B cell (primary cell): ENCODE data around the gene SUSD2. TPM values are rescaled to one million over a fixed set of nuclear protein-coding genes. Genes with fewer than 3 reads are reported as not detected.
"Not testable (repeated sequence)": the region's sequence is repeated elsewhere in the genome, so short reads cannot be mapped to it uniquely, and the experiment has no call there.

Experiments
- ATAC-seq: fragments of 200-7000 bp; cut with Tn5 transposase; one replicate; pipeline ENCODE4 v1.10.0; 2021; ENCODE audit warnings: low read depth, mild to moderate bottlenecking, moderate number of reproducible peaks, moderate library complexity
- CTCF ChIA-PET: fragments of 350-600 bp; sonication (Branson Sonifier 250); formaldehyde crosslinking; loops from one replicate; lab custom pipeline; 2021; ENCODE audit warnings: antibody characterized with exemption, inconsistent platforms; lab: Charles Lee
- POLR2A ChIA-PET: fragments of 350-600 bp; sonication (Branson Sonifier 250); formaldehyde crosslinking; loops from one replicate; lab custom pipeline; 2021; ENCODE audit warnings: antibody characterized with exemption; lab: Charles Lee
- DNase-seq: peaks from one replicate; pipeline ENCODE4 v3.0.0; 2013
- H2AFZ ChIP-seq: 2 replicates; pipeline ENCODE4 v1.6.1; 2012; ENCODE audit warnings: mild to moderate bottlenecking, low read depth, low read length; ENCODE audit not compliant: insufficient read depth, poor library complexity, severe bottlenecking
- H3K27ac ChIP-seq, 2 donors: 1 replicate in 1 of 2; 2 replicates in 1 of 2; pipeline ENCODE4 v1.5.1; 2012 to 2013; ENCODE audit warnings: low read length in 2 of 2, mild to moderate bottlenecking in 2 of 2, moderate library complexity in 1 of 2
- H3K27me3 ChIP-seq, 4 experiments: fragments of 200-600 bp in 1 of 4; sonication (generic) in 1 of 4; replicated peaks in 1 of 4; 1 replicate in 2 of 4; 2 replicates in 2 of 4; pipeline versions ENCODE4 v1.6.1 to v1.7.0; 2013 to 2016; ENCODE audit warnings: low read length in 3 of 4, mild to moderate bottlenecking in 2 of 4, mixed read lengths in 1 of 4, moderate library complexity in 1 of 4; ENCODE audit not compliant: insufficient read depth in 4 of 4, control insufficient read depth in 3 of 4; ENCODE audit errors: control extremely low read depth in 1 of 4
- H3K36me3 ChIP-seq, 2 experiments: replicated peaks in 1 of 2; 1 replicate in 1 of 2; 2 replicates in 1 of 2; pipeline versions ENCODE4 v1.6.1 to v1.7.1; 2013; ENCODE audit warnings: low read length in 1 of 2; ENCODE audit not compliant: insufficient read depth in 2 of 2, control insufficient read depth in 1 of 2; ENCODE audit errors: control extremely low read depth in 1 of 2, extremely low read depth in 1 of 2
- H3K4me1 ChIP-seq, 2 donors: fragments of 200-600 bp in 1 of 2; sonication (generic) in 1 of 2; 1 replicate in 1 of 2; 2 replicates in 1 of 2; pipeline versions ENCODE4 v1.5.1 to v1.6.1; 2013 to 2017; ENCODE audit warnings: low read length in 2 of 2; ENCODE audit not compliant: control insufficient read depth in 2 of 2, insufficient read depth in 2 of 2
- H3K4me2 ChIP-seq: replicated peaks from 2 replicates; pipeline ENCODE3; 2012; ENCODE audit warnings: mild to moderate bottlenecking, low read depth, low read length; ENCODE audit not compliant: poor library complexity, severe bottlenecking
- H3K4me3 ChIP-seq, 5 experiments: fragments of 200-600 bp in 1 of 5; sonication (generic) in 1 of 5; 1 replicate in 3 of 5; 2 replicates in 2 of 5; pipeline versions ENCODE4 v1.5.1 to v1.7.0; 2011 to 2016; ENCODE audit warnings: low read length in 4 of 5, mild to moderate bottlenecking in 4 of 5, low read depth in 2 of 5, control low read depth in 1 of 5, moderate library complexity in 1 of 5; ENCODE audit not compliant: insufficient read depth in 1 of 5; ENCODE audit errors: control extremely low read depth in 1 of 5, extremely low read depth in 1 of 5
- H3K79me2 ChIP-seq: fragments of 200-600 bp; sonication (generic); one replicate; pipeline ENCODE4 v1.6.0; 2016; ENCODE audit warnings: low read length; ENCODE audit not compliant: control insufficient read depth, insufficient read depth
- H3K9ac ChIP-seq: fragments of 200-600 bp; sonication (generic); 2 replicates; pipeline ENCODE4 v1.6.1; 2017; ENCODE audit warnings: mild to moderate bottlenecking, low read length, moderate library complexity
- H3K9me3 ChIP-seq, 3 donors: one replicate each; pipeline versions ENCODE4 v1.6.1 to v1.7.1; 2013; ENCODE audit warnings: low read length in 2 of 3; ENCODE audit not compliant: control insufficient read depth in 2 of 3, insufficient read depth in 1 of 3; ENCODE audit errors: control extremely low read depth in 1 of 3
- H4K20me1 ChIP-seq: 2 replicates; pipeline ENCODE4 v1.6.0; 2012; ENCODE audit warnings: mild to moderate bottlenecking, low read length; ENCODE audit not compliant: insufficient read depth, control insufficient read depth, poor library complexity, severe bottlenecking
- H3K27ac Mint-ChIP-seq: one replicate; pipeline ENCODE4 v1.8.0; 2021; ENCODE audit warnings: mixed read lengths
- H3K27me3 Mint-ChIP-seq: one replicate; pipeline ENCODE4 v1.8.0; 2021; ENCODE audit warnings: mixed read lengths
- H3K4me1 Mint-ChIP-seq: one replicate; pipeline ENCODE4 v1.8.0; 2021; ENCODE audit warnings: mixed read lengths
- H3K4me3 Mint-ChIP-seq: one replicate; pipeline ENCODE4 v1.8.0; 2021; ENCODE audit warnings: mixed read lengths
- H3K9me3 Mint-ChIP-seq: one replicate; pipeline ENCODE4 v1.8.0; 2022; ENCODE audit warnings: mixed read lengths; ENCODE audit not compliant: insufficient read depth
- EZH2 ChIP-seq: IDR thresholded peaks from 2 replicates; pipeline ENCODE4 v1.6.1; 2012; ENCODE audit warnings: borderline replicate concordance, low read depth, mild to moderate bottlenecking, moderate library complexity, low read length; ENCODE audit not compliant: insufficient read depth, poor library complexity, severe bottlenecking
- WGBS: methylation state at CpG from one replicate; pipeline ENCODE4 v1.1.5; 2013; ENCODE audit warnings: missing lambda C conversion rate; ENCODE audit not compliant: insufficient coverage; 5-methylcytosine and 5-hydroxymethylcytosine counted together
- intact Hi-C: fragments of 100-400 bp; cut with micrococcal nuclease; formaldehyde crosslinking; loops from one replicate; pipeline ENCODE4 v1.10.0; 2022
- polyA plus RNA-seq: library from polyadenylated mRNA; depleted of rRNA; stranded (reverse); fragments of >200 nt; gene quantifications from 2 replicates; pipeline ENCODE4 v1.2.3, GENCODE V29; 2012
- total RNA-seq, 2 donors: library from RNA; stranded (reverse); fragments of 120-200 nt in 1 of 2; gene quantifications; 1 replicate in 1 of 2; 2 replicates in 1 of 2; pipeline versions ENCODE4 v1.2.3 to v1.2.4, GENCODE V29; 2013 to 2022
- TF ChIP-seq, protein P1 (sequence below): fragments of 200-600 bp; IDR thresholded peaks from one replicate; pipeline ENCODE4 v1.8.0; 2022; ENCODE audit warnings: antibody characterized with exemption, mild to moderate bottlenecking

SUSD2 gene
- total and polyA plus RNA-seq, 2 donors (not counting 1 experiment from before 2014, with no cell fraction given): 0.30 to 0.48 TPM

DNA sequence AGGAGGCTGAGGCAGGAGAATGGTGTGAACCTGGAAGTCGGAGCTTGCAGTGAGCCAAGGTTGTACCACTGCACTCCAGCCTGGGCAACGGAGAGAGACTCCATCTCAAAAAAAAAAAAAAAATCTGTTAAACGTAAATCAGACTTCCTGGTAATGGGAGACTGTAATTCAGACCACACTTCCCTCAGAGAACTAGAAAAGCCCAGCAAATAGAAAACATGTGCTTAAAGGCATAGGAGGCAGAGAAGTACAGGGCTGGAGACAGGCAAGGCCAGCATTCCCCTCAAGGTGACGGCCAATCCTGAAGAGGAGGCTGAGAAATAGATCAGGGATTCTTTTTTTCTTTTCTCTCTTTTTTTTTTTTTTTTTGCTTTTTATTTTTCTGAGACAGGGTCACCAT lies 55.4 kb downstream of the SUSD2 start:
- POLR2A ChIA-PET: no interaction called here
- Histone ChIP-seq H3K36me3 (no peaks in the 10 kb centered on the region), H3K27me3 (no peaks in the 10 kb centered on the region), H3K4me3 (no peak overlapping the region), H3K9me3 (no peaks in the 10 kb centered on the region), H3K27ac (no peak overlapping the region), H3K79me2 (no peaks in the 10 kb centered on the region), H3K4me2 (no peak overlapping the region), H4K20me1 (no peaks in the 10 kb centered on the region), H3K9ac (no peak overlapping the region), H3K4me1 (no peaks in the 10 kb centered on the region), H2AFZ (no peak overlapping the region)
- Mint-ChIP-seq H3K9me3 (no peaks in the 10 kb centered on the region), H3K27ac (no peak overlapping the region), H3K27me3 (no peaks in the 10 kb centered on the region), H3K4me1 (peaks cover 3% of the 10 kb centered on the region), H3K4me3 (no peak overlapping the region)
- CTCF ChIA-PET: interaction anchor here (0.7 kb wide), 1 partner anchor 285 kb away, joined by 3 read pairs; no protein-coding TSS in a partner anchor
- no CpG with 5 or more reads among the region's 4 CpGs for WGBS
- ATAC-seq (no peak), DNase-seq (no peak)
- intact Hi-C loops: no loop called here
- no peak for TF ChIP-seq EZH2
- TF ChIP-seq, protein P1, sequence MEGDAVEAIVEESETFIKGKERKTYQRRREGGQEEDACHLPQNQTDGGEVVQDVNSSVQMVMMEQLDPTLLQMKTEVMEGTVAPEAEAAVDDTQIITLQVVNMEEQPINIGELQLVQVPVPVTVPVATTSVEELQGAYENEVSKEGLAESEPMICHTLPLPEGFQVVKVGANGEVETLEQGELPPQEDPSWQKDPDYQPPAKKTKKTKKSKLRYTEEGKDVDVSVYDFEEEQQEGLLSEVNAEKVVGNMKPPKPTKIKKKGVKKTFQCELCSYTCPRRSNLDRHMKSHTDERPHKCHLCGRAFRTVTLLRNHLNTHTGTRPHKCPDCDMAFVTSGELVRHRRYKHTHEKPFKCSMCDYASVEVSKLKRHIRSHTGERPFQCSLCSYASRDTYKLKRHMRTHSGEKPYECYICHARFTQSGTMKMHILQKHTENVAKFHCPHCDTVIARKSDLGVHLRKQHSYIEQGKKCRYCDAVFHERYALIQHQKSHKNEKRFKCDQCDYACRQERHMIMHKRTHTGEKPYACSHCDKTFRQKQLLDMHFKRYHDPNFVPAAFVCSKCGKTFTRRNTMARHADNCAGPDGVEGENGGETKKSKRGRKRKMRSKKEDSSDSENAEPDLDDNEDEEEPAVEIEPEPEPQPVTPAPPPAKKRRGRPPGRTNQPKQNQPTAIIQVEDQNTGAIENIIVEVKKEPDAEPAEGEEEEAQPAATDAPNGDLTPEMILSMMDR: no peak

- CTCF ChIA-PET: interaction anchor here (0.7 kb wide), 1 partner anchor 12 kb away, joined by 4 read pairs; no protein-coding TSS in a partner anchor
- H3K4me3 Mint-ChIP-seq, H3K4me3 ChIP-seq, ATAC-seq, H3K9me3 ChIP-seq, H3K4me2 ChIP-seq, H2AFZ ChIP-seq, H4K20me1 ChIP-seq, H3K36me3 ChIP-seq, intact Hi-C loops, H3K9me3 Mint-ChIP-seq, H3K27me3 ChIP-seq, POLR2A ChIA-PET, DNase-seq, H3K27ac ChIP-seq, H3K27me3 Mint-ChIP-seq, H3K9ac ChIP-seq, H3K79me2 ChIP-seq, H3K27ac Mint-ChIP-seq: not testable (repeated sequence)
- WGBS: 92% methylated on average over 4 of the region's 13 CpGs
- peaks cover 10 to 12% of the 10 kb centered on the region in 2 donors for H3K4me1 ChIP-seq
- peaks cover 14% of the 10 kb centered on the region for H3K4me1 Mint-ChIP-seq
These were observed 56.9 kb downstream of the SUSD2 start for GRCh38 chr22:24238101-24238694.

Other genes starting within 250 kb of the SUSD2 start
- not detected in 2 replicates for gene GSTT2B, start 220.3 kb upstream of the SUSD2 start, total RNA-seq
- not detected in 2 replicates for gene GSTT2B, start 220.3 kb upstream of the SUSD2 start, polyA plus RNA-seq
- gene DDTL, start 214.6 kb upstream of the SUSD2 start, total RNA-seq: 4.1 and 5.0 TPM in 2 replicates
- gene DDTL, start 214.6 kb upstream of the SUSD2 start, polyA plus RNA-seq: not detected in 2 replicates
- 96.7 and 105 TPM in 2 replicates for gene DDT, start 207.0 kb upstream of the SUSD2 start, total RNA-seq
- gene DDT, start 207.0 kb upstream of the SUSD2 start, polyA plus RNA-seq: 88.0 and 142 TPM in 2 replicates
- not detected in 2 replicates for gene GSTT2, start 201.4 kb upstream of the SUSD2 start, total RNA-seq
- gene GSTT2, start 201.4 kb upstream of the SUSD2 start, polyA plus RNA-seq: not detected in 2 replicates
- gene GSTT4, start 176.0 kb upstream of the SUSD2 start, total RNA-seq: not detected in 2 replicates
- gene GSTT4, start 176.0 kb upstream of the SUSD2 start, polyA plus RNA-seq: not detected in 2 replicates
- gene CABIN1, start 170.2 kb upstream of the SUSD2 start, total RNA-seq: 95.1 and 103 TPM in 2 replicates
- 37.1 and 43.6 TPM in 2 replicates for gene CABIN1, start 170.2 kb upstream of the SUSD2 start, polyA plus RNA-seq
- gene GGT5, start 63.6 kb downstream of the SUSD2 start, total RNA-seq: not detected in 2 replicates
- gene GGT5, start 63.6 kb downstream of the SUSD2 start, polyA plus RNA-seq: not detected in 2 replicates
- gene SPECC1L, start 89.3 kb downstream of the SUSD2 start, total RNA-seq: 81.4 and 85.3 TPM in 2 replicates
- 14.4 and 14.6 TPM in 2 replicates for gene SPECC1L, start 89.3 kb downstream of the SUSD2 start, polyA plus RNA-seq
- gene ADORA2A, start 246.1 kb downstream of the SUSD2 start, total RNA-seq: 45.4 and 49.3 TPM in 2 replicates
- 30.5 and 32.4 TPM in 2 replicates for gene ADORA2A, start 246.1 kb downstream of the SUSD2 start, polyA plus RNA-seq